HepG2 (cell line): ENCODE results near the gene GAS2L2. TPM values are rescaled to one million over a fixed set of nuclear protein-coding genes. Genes with fewer than 3 reads are reported as not detected.

Experiments
- ATRX ChIP-seq: sonication (generic); formaldehyde crosslinking; IDR thresholded peaks from 2 replicates; pipeline ENCODE4 v1.4.0; 2020; ENCODE audit warnings: missing genetic modification reagents, borderline replicate concordance
- FOXP1 ChIP-seq, 2 experiments: fragments of 450-650 bp in 1 of 2; IDR thresholded peaks; 2 replicates each; pipeline ENCODE4 v1.6.1; 2017 to 2018; ENCODE audit warnings: antibody characterized with exemption in 1 of 2
- IKZF5 ChIP-seq: IDR thresholded peaks from 2 replicates; pipeline ENCODE4 v1.6.1; 2018; ENCODE audit warnings: missing genetic modification reagents, mild to moderate bottlenecking, missing compliant biosample characterization
- MIER2 ChIP-seq: IDR thresholded peaks from 2 replicates; pipeline ENCODE4 v1.6.1; 2016; ENCODE audit warnings: missing biosample characterization, missing genetic modification reagents
- MLX ChIP-seq: IDR thresholded peaks from 2 replicates; pipeline ENCODE4 v1.6.1; 2016
- PRDM4 ChIP-seq: sonication (generic); formaldehyde crosslinking; IDR thresholded peaks from 2 replicates; pipeline ENCODE4 v1.9.0; 2021; ENCODE audit warnings: missing genetic modification reagents, borderline replicate concordance
- SNAPC5 ChIP-seq: sonication (generic); formaldehyde crosslinking; IDR thresholded peaks from 2 replicates; pipeline ENCODE4 v1.8.1; 2023; ENCODE audit warnings: mild to moderate bottlenecking, missing genetic modification reagents, borderline replicate concordance
- SOX13 ChIP-seq, 3 experiments: fragments of 450-650 bp in 1 of 3; sonication (generic) in 1 of 3; formaldehyde crosslinking in 1 of 3; IDR thresholded peaks in 2 of 3; conservative IDR thresholded peaks in 1 of 3; 2 replicates each; pipeline versions ENCODE4 v1.5.0 to v1.6.1; 2016 to 2020; ENCODE audit warnings: antibody characterized with exemption in 1 of 3, mild to moderate bottlenecking in 1 of 3, missing compliant biosample characterization in 1 of 3, missing genetic modification reagents in 1 of 3, moderate library complexity in 1 of 3
- WIZ ChIP-seq: sonication (generic); formaldehyde crosslinking; IDR thresholded peaks from 2 replicates; pipeline ENCODE4 v1.5.1; 2020; ENCODE audit warnings: mild to moderate bottlenecking, missing genetic modification reagents
- ZBTB39 ChIP-seq: sonication (generic); formaldehyde crosslinking; IDR thresholded peaks from 2 replicates; pipeline ENCODE4 v1.5.0; 2020; ENCODE audit warnings: missing genetic modification reagents
- ZNF281 ChIP-seq: sonication (generic); formaldehyde crosslinking; IDR thresholded peaks from 2 replicates; pipeline ENCODE4 v1.4.0; 2020; ENCODE audit warnings: missing genetic modification reagents, borderline replicate concordance
- ZNF451 ChIP-seq: sonication (generic); formaldehyde crosslinking; IDR thresholded peaks from 2 replicates; pipeline ENCODE4 v1.5.0; 2020; ENCODE audit warnings: mild to moderate bottlenecking, missing genetic modification reagents
- ZNF562 ChIP-seq: sonication (generic); formaldehyde crosslinking; IDR thresholded peaks from 2 replicates; pipeline ENCODE4 v1.8.0; 2022; ENCODE audit warnings: missing genetic modification reagents, borderline replicate concordance
- ZNF639 ChIP-seq: conservative IDR thresholded peaks from 2 replicates; pipeline ENCODE4 v1.6.1; 2018; ENCODE audit warnings: missing genetic modification reagents
- ZNF674 ChIP-seq: sonication (generic); formaldehyde crosslinking; IDR thresholded peaks from 2 replicates; pipeline ENCODE4 v1.5.0; 2020; ENCODE audit warnings: low read depth, mild to moderate bottlenecking, missing genetic modification reagents
- ZNF75D ChIP-seq: sonication (generic); formaldehyde crosslinking; IDR thresholded peaks from 2 replicates; pipeline ENCODE4 v1.8.1; 2023; ENCODE audit warnings: missing genetic modification reagents, mild to moderate bottlenecking, borderline replicate concordance
- ZSCAN31 ChIP-seq: sonication (generic); formaldehyde crosslinking; IDR thresholded peaks from 2 replicates; pipeline ENCODE4 v1.5.0; 2020; ENCODE audit warnings: low read depth, mild to moderate bottlenecking, missing genetic modification reagents
- polyA plus RNA-seq, 8 experiments: library from polyadenylated mRNA; depleted of rRNA in 3 of 8; stranded (reverse) in 7 of 8; unstranded in 1 of 8; fragments of >200 nt; fragmentation: Illumina TruSeq in 4 of 8; extraction: Trizol in 4 of 8; gene quantifications; 2 replicates each; pipeline versions ENCODE4 v1.2.1 to v1.2.3, GENCODE V29; 2011 to 2016; ENCODE audit warnings: low read depth in 4 of 8, missing spikeins in 1 of 8, mixed read lengths in 1 of 8; ENCODE audit not compliant: insufficient read depth in 1 of 8
- total RNA-seq, 5 experiments: library from RNA; depleted of rRNA; stranded (reverse); fragments of >200 nt; fragmentation: Illumina TruSeq; extraction: Trizol; gene quantifications; 2 replicates each; pipeline ENCODE4 v1.2.3, GENCODE V29; 2016; ENCODE audit warnings: low read depth in 1 of 5

The GAS2L2 gene
- total and polyA plus RNA-seq, 2 of the 13 experiments (the other 11 are each of a cell fraction or from before 2014, with no cell fraction given), result not detected

- TF ChIP-seq ZBTB39 (CRISPR knock-in tag), result no peak
- TF ChIP-seq ZNF562 (CRISPR knock-in tag), result no peak
- TF ChIP-seq ZNF281, result no peak
- TF ChIP-seq ZNF75D, result no peak
- TF ChIP-seq SOX13 (IDR thresholded peaks at IDR 0.05), result no peak
- peak in 1 of 2 experiments; percentile 47; a peak in 2 of 4 replicates for TF ChIP-seq SOX13 (CRISPR knock-in tag; conservative IDR thresholded peaks at IDR 0.05 in 1 of 2, IDR thresholded peaks at IDR 0.05 in 1 of 2)
- no peak for TF ChIP-seq ATRX (CRISPR knock-in tag)
- no peak for TF ChIP-seq ZNF451 (CRISPR knock-in tag)
- no peak for TF ChIP-seq FOXP1 (IDR thresholded peaks at IDR 0.05)
- TF ChIP-seq FOXP1 (CRISPR knock-in tag; IDR thresholded peaks at IDR 0.05), result no peak; the same call in 1 of the 2 replicates
- TF ChIP-seq WIZ (CRISPR knock-in tag), result no peak
- no peak for TF ChIP-seq ZNF674
- TF ChIP-seq PRDM4 (CRISPR knock-in tag), result no peak
- no peak for TF ChIP-seq ZNF639 (CRISPR knock-in tag)
- TF ChIP-seq MLX (CRISPR knock-in tag), result no peak
- no peak for TF ChIP-seq SNAPC5 (CRISPR knock-in tag)
- TF ChIP-seq MIER2, result no peak
- no peak for TF ChIP-seq IKZF5 (CRISPR knock-in tag)
- no peak for TF ChIP-seq ZSCAN31 (CRISPR knock-in tag)
These were observed 39.8 kb downstream of the GAS2L2 start (continued) for GRCh38 chr17:35713069-35713728.
